ENCODE data around the gene ZC3H7B. TPM values are rescaled to one million over a fixed set of nuclear protein-coding genes. Genes with fewer than 3 reads are reported as not detected.

Gene ZC3H7B
- total RNA-seq, 1 experiment from 2014 or later = 34.8 TPM

- no peak overlapping the region for H3K27ac ChIP-seq (ENCODE audit: low read length)
- intact Hi-C loops (cut with micrococcal nuclease) = no loop called here
- H3K4me2 ChIP-seq (ENCODE audit: low read length) = no peak overlapping the region
- H4K20me1 ChIP-seq (ENCODE audit: low read length) = no peaks in the 10 kb centered on the region
- BruUV-seq (replicated peaks) = no TSS peak
- ATAC-seq = no peak
- TF ChIP-seq CTCF (conservative IDR thresholded peaks at IDR 0.05; ENCODE audit: low read depth, low read length) = no peak
- no peak for TF ChIP-seq EZH2 (IDR thresholded peaks at IDR 0.05; ENCODE audit: low read length, unreplicated experiment)
- no peak for TF ChIP-seq EZH2phosphoT487 (IDR thresholded peaks at IDR 0.05; ENCODE audit: borderline replicate concordance, low read length)
- no peak overlapping the region for H3K4me3 ChIP-seq (ENCODE audit: low read length)
- H3K79me2 ChIP-seq (ENCODE audit: low read length) = no peaks in the 10 kb centered on the region
- H3K36me3 ChIP-seq (ENCODE audit: low read depth, low read length) = no peaks in the 10 kb centered on the region
- H2AFZ ChIP-seq (ENCODE audit: low read length) = no peak overlapping the region
- no peaks in the 10 kb centered on the region for H3K9me2 ChIP-seq (replicated peaks; ENCODE audit: low read length)
- POLR2A ChIA-PET (ENCODE audit: unreplicated experiment) = no interaction called here
- peaks cover 8% of the 10 kb centered on the region for H3K4me1 ChIP-seq (ENCODE audit: insufficient read depth, low read length)
- no peak overlapping the region for H3K9ac ChIP-seq (ENCODE audit: low read length)
- H3K9me3 ChIP-seq (ENCODE audit: low read length) = no peaks in the 10 kb centered on the region
- H3K27me3 ChIP-seq (ENCODE audit: low read length) = no peaks in the 10 kb centered on the region
- CTCF ChIA-PET = no interaction called here
- DNase-seq = no peak
- no peaks in the 10 kb centered on the region for H3F3A ChIP-seq (ENCODE audit: low read length, unreplicated experiment)
Measured at GRCh38 chr22:41397143-41397811, 96.0 kb downstream of the ZC3H7B start.

GRCh38 chr22:41398921-41399320, 97.6 kb downstream of the ZC3H7B start:
- Histone ChIP-seq H3K27me3 (ENCODE audit: low read length) (no peaks in the 10 kb centered on the region), H4K20me1 (ENCODE audit: low read length) (no peaks in the 10 kb centered on the region), H3K27ac (ENCODE audit: low read length) (no peak overlapping the region), H3K9me2 (replicated peaks; ENCODE audit: low read length) (no peaks in the 10 kb centered on the region), H3K4me1 (ENCODE audit: insufficient read depth, low read length) (peaks cover 12% of the 10 kb centered on the region), H3F3A (ENCODE audit: low read length, unreplicated experiment) (no peaks in the 10 kb centered on the region), H3K4me2 (ENCODE audit: low read length) (no peak overlapping the region), H3K36me3 (ENCODE audit: low read depth, low read length) (no peaks in the 10 kb centered on the region), H3K4me3 (ENCODE audit: low read length) (no peak overlapping the region), H2AFZ (ENCODE audit: low read length) (no peak overlapping the region), H3K9ac (ENCODE audit: low read length) (no peak overlapping the region), H3K9me3 (ENCODE audit: low read length) (no peaks in the 10 kb centered on the region), H3K79me2 (ENCODE audit: low read length) (no peaks in the 10 kb centered on the region)
- DNase-seq = no peak
- intact Hi-C loops (cut with micrococcal nuclease) = no loop called here
- TF ChIP-seq EZH2 (IDR thresholded peaks at IDR 0.05; ENCODE audit: low read length, unreplicated experiment) (no peak), CTCF (conservative IDR thresholded peaks at IDR 0.05; ENCODE audit: low read depth, low read length) (no peak), EZH2phosphoT487 (IDR thresholded peaks at IDR 0.05; ENCODE audit: borderline replicate concordance, low read length) (no peak)
- ATAC-seq = no peak
- ChIA-PET CTCF (interaction anchor here (0.6 kb wide), 1 partner anchor 64 kb away, joined by 6 read pairs; no protein-coding TSS in a partner anchor), POLR2A (ENCODE audit: unreplicated experiment) (interaction anchor here (0.6 kb wide), 1 partner anchor 1999 kb away, joined by 3 read pairs; the partner anchor contains the start of gene TAB1)
- BruUV-seq (replicated peaks) = no TSS peak
